ENCODE measurements around the gene CFAP54.

CFAP54 gene

DNA sequence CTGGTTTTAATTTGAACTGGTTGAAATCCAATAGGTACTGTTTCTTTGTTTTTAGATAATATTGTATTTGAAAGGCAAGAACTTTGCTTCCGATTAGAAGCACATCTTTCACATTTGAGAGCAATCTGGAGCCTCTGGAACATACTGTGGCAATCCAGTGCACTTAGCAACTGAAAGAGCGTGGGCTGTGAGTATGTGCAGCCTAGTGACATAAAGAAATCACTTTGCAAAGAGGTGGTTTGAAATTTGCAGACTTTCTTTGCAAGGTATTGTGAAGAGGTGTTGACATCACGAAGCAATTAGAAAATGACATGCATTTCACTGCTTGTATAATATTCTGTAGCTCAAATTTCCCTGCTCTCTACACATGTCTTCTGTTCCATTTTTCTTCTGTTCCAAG, 23.5 kb upstream of the CFAP54 start:
- Histone ChIP-seq H3K4me1 (ENCODE audit: control insufficient read depth, insufficient read depth, low read length) (no peaks in the 10 kb centered on the region; the same call in 1 of the 2 replicates), H3K4me3 (ENCODE audit: low read depth, low read length) (no peak overlapping the region), H3K36me3 (ENCODE audit: control insufficient read depth in 2 of 2, insufficient read depth in 1 of 2, low read length in 2 of 2) (no peaks in the 10 kb centered on the region), H3K9me3 (ENCODE audit: control insufficient read depth, insufficient read depth, low read depth, low read length) (no peaks in the 10 kb centered on the region), H3K27ac (ENCODE audit: extremely low read depth, low read depth, low read length) (no peak overlapping the region)
- CTCF ChIA-PET: interaction anchor here (0.6 to 0.7 kb wide), 2 partner anchors 24 to 405 kb away, joined by 3 read pairs; partner anchors contain the start of gene CFAP54
- TF ChIP-seq OSR2 (tag by site-specific recombination; IDR thresholded peaks at IDR 0.05): no peak
- no peak for TF ChIP-seq ZNF175 (tag by site-specific recombination; IDR thresholded peaks at IDR 0.05)
- no peak for TF ChIP-seq ZNF423 (tag by site-specific recombination; IDR thresholded peaks at IDR 0.05)
- TF ChIP-seq ZNF169 (tag by site-specific recombination; IDR thresholded peaks at IDR 0.05): no peak
- TF ChIP-seq ZBTB20 (tag by site-specific recombination; IDR thresholded peaks at IDR 0.05): no peak
- TF ChIP-seq ZNF23 (tag by site-specific recombination; IDR thresholded peaks at IDR 0.05; ENCODE audit: borderline replicate concordance): no peak
- TF ChIP-seq ZNF513 (tag by site-specific recombination; IDR thresholded peaks at IDR 0.05): no peak
- no peak for TF ChIP-seq PRDM6 (tag by site-specific recombination; IDR thresholded peaks at IDR 0.05)
- no peak for TF ChIP-seq ZNF266 (tag by site-specific recombination; IDR thresholded peaks at IDR 0.05; ENCODE audit: low read depth)
- no peak for TF ChIP-seq ZBTB1 (tag by site-specific recombination; IDR thresholded peaks at IDR 0.05)
- no peak for TF ChIP-seq ZNF645 (tag by site-specific recombination; IDR thresholded peaks at IDR 0.05)
- TF ChIP-seq, protein P1, sequence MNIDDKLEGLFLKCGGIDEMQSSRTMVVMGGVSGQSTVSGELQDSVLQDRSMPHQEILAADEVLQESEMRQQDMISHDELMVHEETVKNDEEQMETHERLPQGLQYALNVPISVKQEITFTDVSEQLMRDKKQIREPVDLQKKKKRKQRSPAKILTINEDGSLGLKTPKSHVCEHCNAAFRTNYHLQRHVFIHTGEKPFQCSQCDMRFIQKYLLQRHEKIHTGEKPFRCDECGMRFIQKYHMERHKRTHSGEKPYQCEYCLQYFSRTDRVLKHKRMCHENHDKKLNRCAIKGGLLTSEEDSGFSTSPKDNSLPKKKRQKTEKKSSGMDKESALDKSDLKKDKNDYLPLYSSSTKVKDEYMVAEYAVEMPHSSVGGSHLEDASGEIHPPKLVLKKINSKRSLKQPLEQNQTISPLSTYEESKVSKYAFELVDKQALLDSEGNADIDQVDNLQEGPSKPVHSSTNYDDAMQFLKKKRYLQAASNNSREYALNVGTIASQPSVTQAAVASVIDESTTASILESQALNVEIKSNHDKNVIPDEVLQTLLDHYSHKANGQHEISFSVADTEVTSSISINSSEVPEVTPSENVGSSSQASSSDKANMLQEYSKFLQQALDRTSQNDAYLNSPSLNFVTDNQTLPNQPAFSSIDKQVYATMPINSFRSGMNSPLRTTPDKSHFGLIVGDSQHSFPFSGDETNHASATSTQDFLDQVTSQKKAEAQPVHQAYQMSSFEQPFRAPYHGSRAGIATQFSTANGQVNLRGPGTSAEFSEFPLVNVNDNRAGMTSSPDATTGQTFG (tag by site-specific recombination; IDR thresholded peaks at IDR 0.05; ENCODE audit: borderline replicate concordance): no peak
- TF ChIP-seq, protein P2, sequence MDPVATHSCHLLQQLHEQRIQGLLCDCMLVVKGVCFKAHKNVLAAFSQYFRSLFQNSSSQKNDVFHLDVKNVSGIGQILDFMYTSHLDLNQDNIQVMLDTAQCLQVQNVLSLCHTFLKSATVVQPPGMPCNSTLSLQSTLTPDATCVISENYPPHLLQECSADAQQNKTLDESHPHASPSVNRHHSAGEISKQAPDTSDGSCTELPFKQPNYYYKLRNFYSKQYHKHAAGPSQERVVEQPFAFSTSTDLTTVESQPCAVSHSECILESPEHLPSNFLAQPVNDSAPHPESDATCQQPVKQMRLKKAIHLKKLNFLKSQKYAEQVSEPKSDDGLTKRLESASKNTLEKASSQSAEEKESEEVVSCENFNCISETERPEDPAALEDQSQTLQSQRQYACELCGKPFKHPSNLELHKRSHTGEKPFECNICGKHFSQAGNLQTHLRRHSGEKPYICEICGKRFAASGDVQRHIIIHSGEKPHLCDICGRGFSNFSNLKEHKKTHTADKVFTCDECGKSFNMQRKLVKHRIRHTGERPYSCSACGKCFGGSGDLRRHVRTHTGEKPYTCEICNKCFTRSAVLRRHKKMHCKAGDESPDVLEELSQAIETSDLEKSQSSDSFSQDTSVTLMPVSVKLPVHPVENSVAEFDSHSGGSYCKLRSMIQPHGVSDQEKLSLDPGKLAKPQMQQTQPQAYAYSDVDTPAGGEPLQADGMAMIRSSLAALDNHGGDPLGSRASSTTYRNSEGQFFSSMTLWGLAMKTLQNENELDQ (tag by site-specific recombination; IDR thresholded peaks at IDR 0.05; ENCODE audit: low read depth): no peak
- TF ChIP-seq, protein P3, sequence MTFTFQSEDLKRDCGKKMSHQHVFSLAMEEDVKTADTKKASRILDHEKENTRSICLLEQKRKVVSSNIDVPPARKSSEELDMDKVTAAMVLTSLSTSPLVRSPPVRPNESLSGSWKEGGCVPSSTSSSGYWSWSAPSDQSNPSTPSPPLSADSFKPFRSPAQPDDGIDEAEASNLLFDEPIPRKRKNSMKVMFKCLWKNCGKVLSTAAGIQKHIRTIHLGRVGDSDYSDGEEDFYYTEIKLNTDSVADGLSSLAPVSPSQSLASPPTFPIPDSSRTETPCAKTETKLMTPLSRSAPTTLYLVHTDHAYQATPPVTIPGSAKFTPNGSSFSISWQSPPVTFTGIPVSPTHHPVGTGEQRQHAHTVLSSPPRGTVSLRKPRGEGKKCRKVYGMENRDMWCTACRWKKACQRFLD (tag by site-specific recombination; IDR thresholded peaks at IDR 0.05): no peak
- no peak for TF ChIP-seq MEIS1 (CRISPR knock-in tag; IDR thresholded peaks at IDR 0.05; ENCODE audit: borderline replicate concordance)
- TF ChIP-seq ZNF624 (tag by site-specific recombination; IDR thresholded peaks at IDR 0.05): no peak
- no peak for TF ChIP-seq ZNF354C (tag by site-specific recombination; IDR thresholded peaks at IDR 0.05; ENCODE audit: borderline replicate concordance, low read depth)
- TF ChIP-seq SP3 (tag by site-specific recombination; IDR thresholded peaks at IDR 0.05): no peak
- no peak for TF ChIP-seq KLF9 (tag by site-specific recombination; IDR thresholded peaks at IDR 0.05; ENCODE audit: low read depth)
- no peak for TF ChIP-seq MZF1 (tag by site-specific recombination; IDR thresholded peaks at IDR 0.05; ENCODE audit: borderline replicate concordance)
- POLR2A ChIA-PET: no interaction called here
